IPS-18a (cell line): Measurements from ENCODE around the gene TDRKH.

ENCODE experiments used
- H3K27ac ChIP-seq: one replicate; pipeline ENCODE4 v1.5.1; 2013; ENCODE audit warnings: low read length
- H3K27me3 ChIP-seq: one replicate; pipeline ENCODE4 v1.6.1; 2013; ENCODE audit warnings: mild to moderate bottlenecking, low read length; ENCODE audit not compliant: control insufficient read depth, insufficient read depth
- H3K36me3 ChIP-seq: one replicate; pipeline ENCODE4 v1.6.1; 2013; ENCODE audit warnings: low read depth, low read length; ENCODE audit not compliant: control insufficient read depth
- H3K4me1 ChIP-seq: one replicate; pipeline ENCODE4 v1.6.1; 2013; ENCODE audit warnings: low read depth, low read length; ENCODE audit not compliant: control insufficient read depth
- H3K4me3 ChIP-seq: one replicate; pipeline ENCODE4 v1.5.1; 2013; ENCODE audit warnings: low read length
- H3K9ac ChIP-seq: one replicate; pipeline ENCODE4 v1.6.1; 2013; ENCODE audit warnings: mild to moderate bottlenecking, low read length, moderate library complexity
- H3K9me3 ChIP-seq: one replicate; pipeline ENCODE4 v1.6.1; 2013; ENCODE audit warnings: low read depth, low read length; ENCODE audit not compliant: control insufficient read depth

Gene TDRKH

DNA sequence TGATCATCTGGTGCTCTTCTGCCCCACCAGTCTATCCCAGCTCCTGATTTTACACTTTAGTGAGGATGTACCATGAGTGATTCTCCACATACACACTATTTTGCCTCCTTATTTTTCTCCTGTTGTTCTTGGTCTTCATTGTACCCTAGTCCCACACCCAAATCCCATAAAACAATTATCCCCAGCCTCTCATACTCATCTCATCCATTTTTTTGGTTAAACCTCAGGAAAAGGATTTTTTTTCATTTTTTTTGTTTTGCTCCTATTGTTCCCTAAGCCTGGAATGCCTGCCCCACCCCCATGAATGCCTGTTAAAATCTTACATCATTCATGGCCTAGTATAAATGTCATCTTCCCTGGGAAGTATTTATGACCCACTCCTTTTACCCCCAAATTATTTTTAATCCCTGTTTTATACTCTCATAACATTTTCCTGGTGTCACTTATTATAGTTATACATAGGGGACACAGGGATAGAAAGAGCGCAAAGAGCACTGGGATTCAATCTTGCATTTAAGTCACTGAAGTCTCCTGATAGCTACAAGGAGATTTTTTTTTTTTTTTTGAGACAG is 19.8 kb upstream of the TDRKH start:
- Histone ChIP-seq H3K4me1 (no peaks in the 10 kb centered on the region), H3K27me3 (no peaks in the 10 kb centered on the region), H3K27ac (no peak overlapping the region), H3K9me3 (no peaks in the 10 kb centered on the region), H3K4me3 (no peak overlapping the region), H3K9ac (no peak overlapping the region), H3K36me3 (no peaks in the 10 kb centered on the region)

DNA sequence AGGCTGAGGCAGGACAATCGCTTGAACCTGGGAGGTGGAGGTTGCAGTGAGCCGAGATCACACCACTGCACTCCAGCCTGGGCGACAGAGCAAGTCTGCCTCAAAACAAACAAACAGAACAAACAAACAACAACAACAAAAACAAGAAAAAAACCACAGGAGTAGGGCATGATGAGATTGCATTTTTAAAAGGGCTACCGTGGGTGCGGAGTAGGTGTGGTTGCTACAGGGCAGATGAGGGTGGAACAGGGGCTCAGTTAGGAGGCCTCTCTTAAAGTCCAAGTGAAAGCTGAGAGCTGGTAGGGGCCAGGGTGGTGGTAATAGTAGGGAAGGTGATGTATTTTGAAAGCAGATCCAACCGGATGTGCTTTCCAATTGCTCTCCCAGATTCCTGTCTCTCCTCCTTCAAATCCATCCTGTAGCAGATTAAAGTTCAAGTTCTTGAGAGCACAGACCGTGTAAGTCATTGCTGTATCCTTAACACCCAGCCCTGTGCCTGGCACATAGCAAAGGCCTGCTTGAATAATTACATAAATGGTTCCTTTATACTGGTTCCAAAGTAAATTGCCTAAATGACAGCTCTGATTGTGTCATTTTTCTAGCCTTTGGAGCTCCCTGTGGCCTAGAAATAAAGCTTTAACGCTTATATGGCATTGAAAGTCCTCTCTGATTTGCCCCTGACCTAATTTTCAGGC is 19.1 kb upstream of the TDRKH start:
- Histone ChIP-seq H3K4me3 (no peak overlapping the region), H3K36me3 (no peaks in the 10 kb centered on the region), H3K9ac (no peak overlapping the region), H3K27ac (no peak overlapping the region), H3K27me3 (no peaks in the 10 kb centered on the region), H3K9me3 (no peaks in the 10 kb centered on the region), H3K4me1 (no peaks in the 10 kb centered on the region)

DNA sequence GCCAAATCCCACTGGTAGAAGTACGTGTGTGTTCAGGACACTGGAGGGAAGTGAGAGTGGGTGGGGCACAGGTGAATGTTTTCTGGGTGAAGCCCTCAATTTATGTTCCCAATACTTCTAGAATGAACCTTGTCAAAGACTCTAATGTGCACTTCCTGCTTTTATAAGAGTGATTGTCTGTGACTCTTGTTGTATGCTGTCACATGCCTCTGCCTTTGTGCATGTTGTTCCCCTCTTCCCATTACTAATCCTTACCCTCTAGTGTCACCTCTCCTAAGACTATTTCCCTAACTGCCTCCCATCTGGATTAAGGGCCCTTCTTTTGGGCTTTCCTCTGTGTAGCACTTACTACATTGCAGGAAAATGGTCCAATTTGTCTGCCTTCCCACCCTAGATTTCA is 17.5 kb upstream of the TDRKH start:
- no peaks in the 10 kb centered on the region for H3K9me3 ChIP-seq
- no peaks in the 10 kb centered on the region for H3K27me3 ChIP-seq
- H3K4me3 ChIP-seq, result no peak overlapping the region
- H3K9ac ChIP-seq, result no peak overlapping the region
- H3K36me3 ChIP-seq, result no peaks in the 10 kb centered on the region
- no peaks in the 10 kb centered on the region for H3K4me1 ChIP-seq
- no peak overlapping the region for H3K27ac ChIP-seq

DNA sequence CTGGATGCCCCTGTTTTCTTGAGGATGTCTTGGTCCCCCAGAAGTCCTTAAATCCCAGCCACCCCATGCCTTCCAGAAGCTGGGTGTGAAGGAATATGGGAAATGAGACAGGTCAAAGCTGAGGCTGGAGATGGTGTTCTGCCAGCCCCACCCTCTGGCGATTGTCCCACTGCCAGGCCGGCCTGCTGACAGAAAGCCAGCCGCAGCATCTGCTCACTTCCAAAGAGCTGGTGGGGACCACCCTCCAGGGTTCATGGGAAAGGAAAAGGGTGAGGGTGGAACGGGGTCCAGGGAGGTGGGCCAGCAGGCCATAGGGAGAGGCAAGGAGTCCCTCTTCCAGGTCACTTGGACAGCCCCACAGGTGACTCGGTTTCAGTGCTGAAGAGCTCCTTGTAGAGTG is 16.8 kb upstream of the TDRKH start:
- H3K27ac ChIP-seq, result no peak overlapping the region
- no peak overlapping the region for H3K4me3 ChIP-seq
- H3K9ac ChIP-seq, result no peak overlapping the region
- no peaks in the 10 kb centered on the region for H3K36me3 ChIP-seq
- H3K27me3 ChIP-seq, result no peaks in the 10 kb centered on the region
- H3K4me1 ChIP-seq, result no peaks in the 10 kb centered on the region
- no peaks in the 10 kb centered on the region for H3K9me3 ChIP-seq

DNA sequence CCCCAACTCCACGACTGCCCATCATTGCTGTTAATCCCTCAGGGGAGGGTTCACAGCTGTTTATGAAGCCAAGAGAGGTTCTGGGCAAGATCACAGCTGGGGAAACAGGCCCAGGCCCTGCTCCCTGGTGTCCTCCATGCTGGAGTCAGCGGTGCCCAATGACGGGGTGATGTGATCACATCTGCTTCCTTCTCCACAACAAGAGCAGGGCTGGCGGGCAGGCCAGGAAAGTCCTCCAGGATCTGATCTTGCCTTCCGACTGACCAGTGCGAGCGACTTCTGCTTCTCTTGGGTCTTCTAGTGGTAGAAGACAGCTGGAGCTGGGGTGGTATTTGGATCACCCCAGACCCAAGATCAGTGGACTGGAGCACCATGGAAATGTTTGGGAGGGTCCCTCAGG is 15.9 kb upstream of the TDRKH start:
- Histone ChIP-seq H3K4me3 (no peak overlapping the region), H3K9ac (no peak overlapping the region), H3K4me1 (no peaks in the 10 kb centered on the region), H3K27ac (no peak overlapping the region), H3K9me3 (no peaks in the 10 kb centered on the region), H3K36me3 (no peaks in the 10 kb centered on the region), H3K27me3 (no peaks in the 10 kb centered on the region)

DNA sequence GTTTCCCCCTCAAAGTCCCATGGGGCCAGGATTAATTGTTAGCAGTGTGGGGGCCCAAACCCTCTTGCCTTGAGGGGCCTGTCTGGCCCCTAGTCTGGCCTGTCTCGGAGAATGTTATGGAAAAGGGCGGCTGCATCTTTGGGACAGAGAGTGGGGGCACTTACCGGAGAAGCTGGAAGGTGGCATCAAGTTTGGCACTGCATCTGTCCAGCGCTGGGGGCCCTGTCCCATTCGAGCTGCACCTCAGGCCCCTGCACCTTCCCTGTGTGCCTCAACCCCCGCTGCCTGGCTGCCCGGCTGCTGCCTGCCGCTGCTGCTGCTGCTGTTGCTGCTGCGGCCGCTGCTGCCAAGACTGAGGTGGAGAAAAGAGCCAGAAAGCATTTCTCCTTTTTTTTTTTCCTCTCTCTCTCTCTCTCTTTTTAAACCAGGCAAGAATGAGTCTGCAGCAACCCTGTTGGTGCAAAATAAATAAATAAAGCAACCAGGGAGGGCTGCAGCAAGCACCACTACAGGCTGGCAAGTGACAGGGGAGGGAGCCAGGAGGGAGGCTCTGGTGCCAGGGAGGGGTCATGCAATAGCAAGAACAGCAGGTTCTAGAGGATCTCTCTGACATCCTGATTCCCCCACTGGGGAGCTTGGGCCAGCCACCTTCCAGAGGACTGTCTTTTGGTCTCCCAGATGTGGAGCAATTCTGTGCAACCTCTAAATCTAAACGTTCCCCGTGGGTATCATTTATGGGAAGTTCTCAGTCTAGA is 14.9 kb upstream of the TDRKH start, which contains the start of gene LINGO4:
Gene LINGO4, minus strand, starts transcription at position 354 of the 755 bp plus-strand sequence. CDS start 2,715 bp downstream, outside the sequence.
- H3K4me3 ChIP-seq, result no peak within 1 kb of the TSS
- H3K27me3 ChIP-seq, result no peaks in the 10 kb centered on the region
- no peaks in the 10 kb centered on the region for H3K9me3 ChIP-seq
- no peak within 1 kb of the TSS for H3K27ac ChIP-seq
- no peak within 1 kb of the TSS for H3K9ac ChIP-seq
- H3K36me3 ChIP-seq, result no peaks in the 10 kb centered on the region
- H3K4me1 ChIP-seq, result no peaks in the 10 kb centered on the region

DNA sequence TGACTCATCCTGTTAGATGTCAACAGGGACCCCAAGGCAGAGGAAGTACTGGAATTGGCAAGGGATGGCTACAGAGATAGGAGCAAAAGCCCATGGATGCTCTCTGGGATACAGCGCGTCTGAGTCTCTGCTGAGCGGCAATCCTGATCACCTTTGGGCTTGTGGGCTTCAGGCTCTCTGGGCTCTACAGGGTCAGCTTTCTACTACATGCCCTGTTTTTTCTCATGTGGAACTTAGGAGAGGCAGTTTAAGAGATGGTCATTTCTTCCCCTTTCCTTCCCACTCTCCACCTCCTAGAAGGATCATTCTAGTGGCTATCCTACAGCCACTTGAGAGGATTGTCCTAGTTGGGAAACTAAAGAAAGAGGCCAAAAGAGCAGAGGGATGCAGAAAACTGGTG is 13.6 kb upstream of the TDRKH start:
- Histone ChIP-seq H3K4me1 (no peaks in the 10 kb centered on the region), H3K9ac (no peak overlapping the region), H3K27ac (no peak overlapping the region)

DNA sequence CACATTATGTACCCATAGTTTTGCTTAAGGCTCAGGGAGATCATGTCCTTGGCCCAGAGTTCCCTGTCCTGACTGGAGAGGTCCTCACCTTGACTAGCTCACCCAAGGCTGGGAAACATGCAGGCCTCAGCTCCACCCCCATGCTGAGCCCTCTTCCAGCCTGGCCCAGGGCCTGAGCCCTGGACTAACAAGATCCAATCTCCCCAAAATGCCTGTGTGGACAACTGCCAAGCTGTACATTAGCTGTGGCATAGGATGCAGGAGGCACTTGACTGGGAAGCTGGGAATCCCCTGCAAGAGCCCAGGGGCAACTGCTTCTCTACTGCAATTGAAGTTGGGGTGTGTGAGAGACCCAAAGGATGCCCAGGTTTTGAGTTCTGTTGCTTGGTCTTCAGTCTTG is 12.9 kb upstream of the TDRKH start:
- H3K4me1 ChIP-seq, result no peaks in the 10 kb centered on the region
- no peak overlapping the region for H3K27ac ChIP-seq
- no peaks in the 10 kb centered on the region for H3K9me3 ChIP-seq
- no peaks in the 10 kb centered on the region for H3K36me3 ChIP-seq
- no peak overlapping the region for H3K4me3 ChIP-seq
- no peak overlapping the region for H3K9ac ChIP-seq
- H3K27me3 ChIP-seq, result no peaks in the 10 kb centered on the region

More for the DNA sequence above, 13.6 kb upstream of the TDRKH start:
- Histone ChIP-seq H3K36me3 (no peaks in the 10 kb centered on the region), H3K9me3 (no peaks in the 10 kb centered on the region), H3K27me3 (no peaks in the 10 kb centered on the region), H3K4me3 (no peak overlapping the region)

DNA sequence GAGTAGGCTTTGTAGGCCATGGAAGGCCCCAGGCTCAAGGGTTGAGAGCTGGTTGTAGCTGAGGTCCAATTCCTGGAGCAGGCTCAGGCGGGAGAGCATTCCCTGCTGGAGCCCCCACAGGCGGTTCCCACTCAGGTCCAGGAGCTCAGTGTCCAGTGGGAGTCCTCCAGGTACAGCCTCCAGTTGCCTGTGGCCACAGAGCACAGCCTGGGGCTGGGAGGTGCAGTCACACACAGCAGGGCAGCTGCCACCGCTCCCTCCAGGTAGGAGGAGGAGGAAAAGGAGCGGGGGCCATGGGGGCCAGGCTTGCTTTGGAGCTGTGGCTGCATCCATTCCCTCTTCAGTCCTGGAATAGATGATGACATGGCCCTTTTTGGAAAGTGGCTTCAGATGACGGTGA is 12.1 kb upstream of the TDRKH start:
- no peak overlapping the region for H3K27ac ChIP-seq
- H3K36me3 ChIP-seq, result no peaks in the 10 kb centered on the region
- no peak overlapping the region for H3K9ac ChIP-seq
- no peaks in the 10 kb centered on the region for H3K27me3 ChIP-seq
- H3K9me3 ChIP-seq, result no peaks in the 10 kb centered on the region
- no peaks in the 10 kb centered on the region for H3K4me1 ChIP-seq
- no peak overlapping the region for H3K4me3 ChIP-seq

DNA sequence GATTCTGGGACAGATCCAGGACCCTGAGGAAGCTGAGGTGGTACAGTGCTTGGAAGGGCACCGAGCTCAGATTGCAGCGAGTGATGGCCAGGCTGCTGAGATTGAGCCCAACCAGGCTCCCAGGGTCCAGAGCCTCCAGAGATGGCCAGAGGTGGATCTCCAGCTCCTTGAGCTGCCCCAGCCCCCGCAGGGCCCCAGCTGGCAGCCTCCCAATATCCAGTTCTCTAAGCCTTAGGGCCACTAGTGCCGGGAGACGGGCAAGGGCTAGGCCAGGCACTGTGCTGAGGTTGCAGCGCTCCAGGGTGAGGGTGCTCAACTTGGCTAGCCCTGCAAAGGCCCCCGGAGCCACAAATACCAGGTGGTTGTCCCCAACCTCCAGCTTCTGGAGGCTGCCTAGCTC is 11.5 kb upstream of the TDRKH start:
- Histone ChIP-seq H3K4me1 (no peaks in the 10 kb centered on the region), H3K9ac (no peak overlapping the region), H3K9me3 (no peaks in the 10 kb centered on the region), H3K27ac (no peak overlapping the region), H3K36me3 (no peaks in the 10 kb centered on the region), H3K4me3 (no peak overlapping the region), H3K27me3 (no peaks in the 10 kb centered on the region)

DNA sequence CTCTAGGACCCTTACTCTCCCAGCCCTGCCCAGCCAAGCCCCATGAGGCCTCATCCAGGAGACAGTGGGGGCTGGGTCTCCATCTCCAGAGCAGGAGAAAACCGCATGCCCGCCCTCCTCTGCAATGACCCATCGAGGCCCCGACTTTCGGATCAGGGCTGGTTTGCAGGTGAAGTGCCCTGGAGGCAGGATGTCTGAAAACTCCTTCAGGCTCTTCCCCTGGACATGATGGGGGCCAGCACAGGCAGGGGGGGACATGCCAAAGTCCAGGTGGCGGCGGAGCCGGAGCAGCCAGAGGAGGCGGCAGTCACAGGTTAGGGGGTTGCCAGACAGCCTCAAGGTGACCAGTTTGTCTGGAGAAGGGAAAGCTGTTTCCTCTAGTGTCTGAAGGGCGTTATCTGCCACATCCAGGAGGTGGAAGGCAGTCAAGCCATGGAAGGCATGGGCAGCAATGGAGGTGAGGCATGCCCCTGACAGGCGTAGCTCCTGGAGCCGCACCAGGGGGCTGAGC is 11.1 kb upstream of the TDRKH start:
- no peaks in the 10 kb centered on the region for H3K9me3 ChIP-seq
- no peak overlapping the region for H3K27ac ChIP-seq
- no peak overlapping the region for H3K9ac ChIP-seq
- no peaks in the 10 kb centered on the region for H3K27me3 ChIP-seq
- no peak overlapping the region for H3K4me3 ChIP-seq
- no peaks in the 10 kb centered on the region for H3K36me3 ChIP-seq
- H3K4me1 ChIP-seq, result no peaks in the 10 kb centered on the region
